HepG2 (cell line): ENCODE results near the gene L3MBTL4. TPM values are rescaled to one million over a fixed set of nuclear protein-coding genes. Genes with fewer than 3 reads are reported as not detected.

Source experiments
- ATAD3A ChIP-seq: sonication (generic); formaldehyde crosslinking; IDR thresholded peaks from 2 replicates; pipeline ENCODE4 v1.4.0; 2020; ENCODE audit warnings: missing genetic modification reagents
- CERS6 ChIP-seq: sonication (generic); formaldehyde crosslinking; IDR thresholded peaks from 2 replicates; pipeline ENCODE4 v1.5.0; 2020; ENCODE audit warnings: missing genetic modification reagents
- HDAC2 ChIP-seq: sonication (generic); formaldehyde crosslinking; IDR thresholded peaks from 2 replicates; pipeline ENCODE4 v1.4.0; 2020; ENCODE audit warnings: missing genetic modification reagents
- KDM6A ChIP-seq: IDR thresholded peaks from 2 replicates; pipeline ENCODE4 v1.6.1; 2016; ENCODE audit warnings: low read depth
- MED1 ChIP-seq: sonication (generic); formaldehyde crosslinking; IDR thresholded peaks from 2 replicates; pipeline ENCODE4 v1.4.0; 2020; ENCODE audit warnings: missing genetic modification reagents
- MIXL1 ChIP-seq: IDR thresholded peaks from 2 replicates; pipeline ENCODE4 v1.6.1; 2016
- MXD1 ChIP-seq: sonication (generic); formaldehyde crosslinking; IDR thresholded peaks from 2 replicates; pipeline ENCODE4 v1.4.0; 2020; ENCODE audit warnings: mild to moderate bottlenecking, missing genetic modification reagents
- MZF1 ChIP-seq: sonication (generic); formaldehyde crosslinking; IDR thresholded peaks from 2 replicates; pipeline ENCODE4 v1.8.1; 2023; ENCODE audit warnings: mild to moderate bottlenecking, missing genetic modification reagents, borderline replicate concordance
- NR2F1 ChIP-seq, 2 experiments: fragments of 450-650 bp in 1 of 2; formaldehyde crosslinking in 1 of 2; IDR thresholded peaks; 2 replicates each; pipeline versions ENCODE4 v1.5.0 to v1.6.1; 2016 to 2020; ENCODE audit warnings: mild to moderate bottlenecking in 1 of 2, missing compliant biosample characterization in 1 of 2, missing genetic modification reagents in 1 of 2, moderate library complexity in 1 of 2
- RAD21 ChIP-seq: fragments of 450-650 bp; formaldehyde crosslinking; IDR thresholded peaks from 2 replicates; pipeline ENCODE4 v1.5.0; 2020; ENCODE audit warnings: mild to moderate bottlenecking
- RAD51 ChIP-seq: fragments of 450-650 bp; IDR thresholded peaks from 2 replicates; pipeline ENCODE4 v1.6.1; 2016; ENCODE audit warnings: borderline replicate concordance
- SOX6 ChIP-seq, 2 experiments: fragments of 450-650 bp in 1 of 2; sonication (generic) in 1 of 2; formaldehyde crosslinking in 1 of 2; IDR thresholded peaks; 2 replicates each; pipeline versions ENCODE4 v1.4.0 to v1.6.1; 2017 to 2020; ENCODE audit warnings: antibody characterized with exemption in 1 of 2, mild to moderate bottlenecking in 1 of 2, missing genetic modification reagents in 1 of 2
- TAF1 ChIP-seq: sonication (generic); formaldehyde crosslinking; IDR thresholded peaks from 2 replicates; pipeline ENCODE4 v1.4.0; 2020; ENCODE audit warnings: missing genetic modification reagents
- TFE3 ChIP-seq: IDR thresholded peaks from 2 replicates; pipeline ENCODE4 v1.6.1; 2016
- TGIF2 ChIP-seq: IDR thresholded peaks from 2 replicates; pipeline ENCODE4 v1.6.1; 2016; ENCODE audit warnings: control low read depth, missing compliant biosample characterization
- THYN1 ChIP-seq: sonication (generic); formaldehyde crosslinking; IDR thresholded peaks from 2 replicates; pipeline ENCODE4 v1.8.1; 2023; ENCODE audit warnings: low read depth, mild to moderate bottlenecking, moderate library complexity, missing genetic modification reagents, borderline replicate concordance
- ZFP36 ChIP-seq: fragments of 150-350 bp; IDR thresholded peaks from 2 replicates; pipeline ENCODE4 v1.6.1; 2018; ENCODE audit warnings: borderline replicate concordance, low read length, low read depth; ENCODE audit not compliant: partially characterized antibody
- ZMYM4 ChIP-seq: sonication (generic); formaldehyde crosslinking; IDR thresholded peaks from 2 replicates; pipeline ENCODE4 v1.8.1; 2023; ENCODE audit warnings: mild to moderate bottlenecking, missing genetic modification reagents
- ZNF646 ChIP-seq: sonication (generic); formaldehyde crosslinking; IDR thresholded peaks from 2 replicates; pipeline ENCODE4 v1.9.0; 2021; ENCODE audit warnings: mild to moderate bottlenecking, missing genetic modification reagents
- polyA plus RNA-seq, 8 experiments: library from polyadenylated mRNA; depleted of rRNA in 3 of 8; stranded (reverse) in 7 of 8; unstranded in 1 of 8; fragments of >200 nt; fragmentation: Illumina TruSeq in 4 of 8; extraction: Trizol in 4 of 8; gene quantifications; 2 replicates each; pipeline versions ENCODE4 v1.2.1 to v1.2.3, GENCODE V29; 2011 to 2016; ENCODE audit warnings: low read depth in 4 of 8, missing spikeins in 1 of 8, mixed read lengths in 1 of 8; ENCODE audit not compliant: insufficient read depth in 1 of 8
- total RNA-seq, 5 experiments: library from RNA; depleted of rRNA; stranded (reverse); fragments of >200 nt; fragmentation: Illumina TruSeq; extraction: Trizol; gene quantifications; 2 replicates each; pipeline ENCODE4 v1.2.3, GENCODE V29; 2016; ENCODE audit warnings: low read depth in 1 of 5

The L3MBTL4 gene
- total and polyA plus RNA-seq, 2 of the 13 experiments (the other 11 are each of a cell fraction or from before 2014, with no cell fraction given) = 10.8 to 13.3 TPM

GRCh38 chr18:6405237-6406074 lies 9.3 kb downstream of the L3MBTL4 start (continued):
- TF ChIP-seq ZMYM4 (CRISPR knock-in tag) (peak; percentile 33; the same call in 1 of the 2 replicates), TAF1 (CRISPR knock-in tag) (no peak), THYN1 (CRISPR knock-in tag) (no peak), RAD51 (no peak), ZNF646 (no peak), NR2F1 (CRISPR knock-in tag; IDR thresholded peaks at IDR 0.05) (0 out of 4 replicates have a peak, but pooled peaks of 1 of the 2 experiments have one; percentile 21), SOX6 (IDR thresholded peaks at IDR 0.05) (no peak), SOX6 (CRISPR knock-in tag; IDR thresholded peaks at IDR 0.05) (no peak), KDM6A (CRISPR knock-in tag) (no peak), TFE3 (CRISPR knock-in tag) (no peak), MXD1 (CRISPR knock-in tag) (no peak), CERS6 (CRISPR knock-in tag) (no peak), ZFP36 (no peak), MZF1 (CRISPR knock-in tag) (no peak), TGIF2 (CRISPR knock-in tag) (no peak), MIXL1 (CRISPR knock-in tag) (peak; percentile 71; the same call in 1 of the 2 replicates), RAD21 (no peak), MED1 (CRISPR knock-in tag) (peak; percentile 53; the same call in 1 of the 2 replicates), HDAC2 (peak; percentile 71), ATAD3A (CRISPR knock-in tag) (no peak)
